A673 (cell line): ENCODE measurements around the gene PLEK. TPM values are rescaled to one million over a fixed set of nuclear protein-coding genes. Genes with fewer than 3 reads are reported as not detected.

Experiments used
- BruUV-seq: library from RNA; stranded (reverse); fragments of 400-500 nt; replicated peaks from 2 replicates; lab custom pipeline; 2021; lab: Mats Ljungman, UMichigan
- CTCF ChIA-PET: fragments of 300-600 bp; sonication (Branson Sonifier 250); formaldehyde crosslinking; loops from one replicate; lab custom pipeline; 2022; ENCODE audit warnings: antibody characterized with exemption; lab: Charles Lee
- POLR2A ChIA-PET: fragments of 300-600 bp; sonication (Branson Sonifier 250); formaldehyde crosslinking; loops from one replicate; lab custom pipeline; 2022; ENCODE audit warnings: antibody characterized with exemption; ENCODE audit not compliant: low non-redundant PET; lab: Charles Lee
- DNase-seq: peaks from one replicate; pipeline ENCODE4 v3.0.0-alpha.2; 2015; ENCODE audit warnings: low spot score
- H3K27ac ChIP-seq: fragments of 200-600 bp; sonication (generic); 2 replicates; pipeline ENCODE4 v1.5.1; 2016; ENCODE audit warnings: mixed run types, low read depth, mild to moderate bottlenecking, mixed read lengths, antibody characterized with exemption, low read length; ENCODE audit not compliant: poor library complexity, severe bottlenecking
- H3K27me3 ChIP-seq: fragments of 200-600 bp; sonication (generic); replicated peaks from 2 replicates; pipeline ENCODE4 v1.6.1; 2017; ENCODE audit warnings: mixed run types, low read depth, mild to moderate bottlenecking, mixed read lengths, antibody characterized with exemption, low read length; ENCODE audit not compliant: insufficient read depth, poor library complexity
- H3K36me3 ChIP-seq: fragments of 200-600 bp; sonication (generic); 2 replicates; pipeline ENCODE4 v1.6.1; 2016; ENCODE audit warnings: mixed run types, mild to moderate bottlenecking, mixed read lengths, antibody characterized with exemption, low read length; ENCODE audit not compliant: insufficient read depth, poor library complexity, severe bottlenecking
- H3K4me1 ChIP-seq: fragments of 200-600 bp; sonication (generic); 2 replicates; pipeline ENCODE4 v1.6.1; 2017; ENCODE audit warnings: mixed run types, mild to moderate bottlenecking, mixed read lengths, antibody characterized with exemption, low read length; ENCODE audit not compliant: insufficient read depth, poor library complexity, severe bottlenecking
- H3K4me3 ChIP-seq: fragments of 200-600 bp; sonication (generic); 2 replicates; pipeline ENCODE4 v1.5.1; 2016; ENCODE audit warnings: low read depth, mixed run types, mild to moderate bottlenecking, mixed read lengths, low read length; ENCODE audit not compliant: poor library complexity, severe bottlenecking
- H3K9me3 ChIP-seq: fragments of 200-600 bp; sonication (generic); 2 replicates; pipeline ENCODE4 v1.6.1; 2016; ENCODE audit warnings: mixed run types, low read depth, mild to moderate bottlenecking, mixed read lengths, antibody characterized with exemption, low read length; ENCODE audit not compliant: poor library complexity, severe bottlenecking
- EZH2 ChIP-seq: fragments of 200-600 bp; sonication (generic); IDR thresholded peaks from 2 replicates; pipeline ENCODE4 v1.6.1; 2017; ENCODE audit warnings: borderline replicate concordance, low read depth, mild to moderate bottlenecking, mixed read lengths, antibody characterized with exemption, low read length; ENCODE audit not compliant: poor library complexity, severe bottlenecking
- intact Hi-C: fragments of 100-400 bp; cut with micrococcal nuclease; formaldehyde crosslinking; loops from one replicate; pipeline ENCODE4 v1.10.0; 2022; ENCODE audit not compliant: unreplicated experiment
- total RNA-seq: library from RNA; stranded (reverse); gene quantifications from 2 replicates; pipeline ENCODE4 v1.2.3, GENCODE V29; 2021
- TF ChIP-seq, protein P1 (sequence below): fragments of 300-800, 200-600 bp; sonication (generic); conservative IDR thresholded peaks from 2 replicates; pipeline ENCODE4 v1.5.1; 2017; ENCODE audit warnings: low read depth, mild to moderate bottlenecking, antibody characterized with exemption, low read length, moderate library complexity, mixed read lengths

The PLEK gene
- total RNA-seq, 1 experiment from 2014 or later, result not detected

- no peak overlapping the region for H3K27ac ChIP-seq
- ChIA-PET CTCF (no interaction called here), POLR2A (no interaction called here)
- no peaks in the 10 kb centered on the region for H3K36me3 ChIP-seq
- BruUV-seq, result no TSS peak
- peaks cover 8% of the 10 kb centered on the region for H3K27me3 ChIP-seq
- H3K4me1 ChIP-seq, result no peaks in the 10 kb centered on the region
- TF ChIP-seq EZH2, result no peak
- TF ChIP-seq, protein P1, sequence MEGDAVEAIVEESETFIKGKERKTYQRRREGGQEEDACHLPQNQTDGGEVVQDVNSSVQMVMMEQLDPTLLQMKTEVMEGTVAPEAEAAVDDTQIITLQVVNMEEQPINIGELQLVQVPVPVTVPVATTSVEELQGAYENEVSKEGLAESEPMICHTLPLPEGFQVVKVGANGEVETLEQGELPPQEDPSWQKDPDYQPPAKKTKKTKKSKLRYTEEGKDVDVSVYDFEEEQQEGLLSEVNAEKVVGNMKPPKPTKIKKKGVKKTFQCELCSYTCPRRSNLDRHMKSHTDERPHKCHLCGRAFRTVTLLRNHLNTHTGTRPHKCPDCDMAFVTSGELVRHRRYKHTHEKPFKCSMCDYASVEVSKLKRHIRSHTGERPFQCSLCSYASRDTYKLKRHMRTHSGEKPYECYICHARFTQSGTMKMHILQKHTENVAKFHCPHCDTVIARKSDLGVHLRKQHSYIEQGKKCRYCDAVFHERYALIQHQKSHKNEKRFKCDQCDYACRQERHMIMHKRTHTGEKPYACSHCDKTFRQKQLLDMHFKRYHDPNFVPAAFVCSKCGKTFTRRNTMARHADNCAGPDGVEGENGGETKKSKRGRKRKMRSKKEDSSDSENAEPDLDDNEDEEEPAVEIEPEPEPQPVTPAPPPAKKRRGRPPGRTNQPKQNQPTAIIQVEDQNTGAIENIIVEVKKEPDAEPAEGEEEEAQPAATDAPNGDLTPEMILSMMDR, result no peak
- no peak for DNase-seq
- H3K4me3 ChIP-seq, result no peak overlapping the region
- intact Hi-C loops, result no loop called here
- H3K9me3 ChIP-seq, result no peaks in the 10 kb centered on the region
Observed at GRCh38 chr2:68404164-68404563, 39.1 kb downstream of the PLEK start.

DNA sequence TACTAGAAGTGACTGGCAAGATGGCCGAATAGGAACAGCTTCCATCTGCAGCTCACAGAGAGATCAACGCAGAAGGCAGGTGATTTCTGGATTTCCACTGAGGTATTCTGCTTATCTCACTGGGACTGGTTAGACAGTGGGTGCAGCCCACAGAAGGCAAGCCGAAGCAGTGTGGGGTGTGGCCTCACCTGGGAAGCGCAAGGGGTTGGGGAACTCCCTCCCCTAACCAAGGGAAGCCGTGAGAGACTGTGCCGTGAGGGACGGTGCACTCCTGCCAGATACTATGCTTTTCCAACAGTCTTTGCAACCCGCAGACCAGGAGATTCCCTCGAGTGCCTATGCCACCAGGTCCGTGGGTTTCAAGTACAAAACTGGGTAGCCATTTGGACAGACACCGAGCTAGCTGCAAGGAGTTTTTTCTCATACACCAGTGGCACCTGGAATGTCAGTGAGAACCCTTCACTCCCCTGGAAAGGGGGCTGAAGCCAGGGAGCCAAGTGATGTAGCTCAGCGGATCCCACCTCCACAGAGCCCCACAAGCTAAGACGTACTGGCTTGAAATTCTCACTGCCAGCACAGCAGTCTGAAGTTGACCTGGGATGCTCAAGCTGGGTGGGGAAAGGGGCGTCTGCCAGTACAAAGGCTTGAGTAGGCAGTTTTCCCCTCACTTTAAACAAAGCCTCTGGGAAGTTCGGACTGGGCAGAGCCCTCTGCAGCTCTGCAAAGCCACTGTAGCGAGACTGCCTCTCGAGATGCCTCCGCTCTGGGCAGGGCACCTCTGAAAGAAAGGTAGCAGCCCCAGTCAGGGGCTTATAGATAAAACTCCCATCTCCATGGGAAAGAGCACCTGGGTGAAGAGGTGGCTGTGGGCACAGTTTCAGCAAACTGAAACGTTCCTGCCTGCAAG, 40.1 kb downstream of the PLEK start:
- Histone ChIP-seq H3K27me3 (peaks cover 8% of the 10 kb centered on the region), H3K27ac (no peak overlapping the region), H3K4me1 (no peaks in the 10 kb centered on the region), H3K9me3 (no peaks in the 10 kb centered on the region), H3K4me3 (no peak overlapping the region), H3K36me3 (no peaks in the 10 kb centered on the region)
- intact Hi-C loops, result no loop called here
- TF ChIP-seq, protein P1, result no peak
- TF ChIP-seq EZH2, result no peak
- no TSS peak for BruUV-seq
- CTCF ChIA-PET, result no interaction called here
- DNase-seq, result no peak
- POLR2A ChIA-PET, result no interaction called here

- DNase-seq, result no peak
- Histone ChIP-seq H3K4me1 (no peaks in the 10 kb centered on the region), H3K36me3 (no peaks in the 10 kb centered on the region), H3K9me3 (no peaks in the 10 kb centered on the region), H3K27ac (no peak overlapping the region), H3K4me3 (no peak overlapping the region), H3K27me3 (no peaks in the 10 kb centered on the region)
- BruUV-seq, result no TSS peak
- TF ChIP-seq, protein P1, result no peak
- no peak for TF ChIP-seq EZH2
- CTCF ChIA-PET, result no interaction called here
- intact Hi-C loops, result no loop called here
- POLR2A ChIA-PET, result no interaction called here
Observed at GRCh38 chr2:68411397-68412126, 46.5 kb downstream of the PLEK start.
